Epidermal melanocyte (primary cell): Measurements from ENCODE around the gene PRCD.
A peak's percentile ranks its signal among the peaks of the same experiment; 100 is the strongest.
"Not testable (repeated sequence)": the region's sequence is repeated elsewhere in the genome, so short reads cannot be mapped to it uniquely, and the experiment has no call there.

Experiments used
- DNase-seq: peaks from one replicate; pipeline ENCODE4 v3.0.0; 2011; ENCODE audit warnings: low spot score; ENCODE audit not compliant: insufficient read length

The PRCD gene

GRCh38 chr17:76504117-76504516 is 35.7 kb upstream of the PRCD start:
- DNase-seq = no peak

- DNase-seq = peak; percentile 77
Measured at GRCh38 chr17:76506408-76507345, 33.2 kb upstream of the PRCD start.

- DNase-seq = not testable (repeated sequence)
Measured at GRCh38 chr17:76508472-76509063, 31.3 kb upstream of the PRCD start.

GRCh38 chr17:76510831-76511244 is 29.0 kb upstream of the PRCD start:
- DNase-seq = no peak

- no peak for DNase-seq
Measured at GRCh38 chr17:76511668-76512365, 28.0 kb upstream of the PRCD start.

GRCh38 chr17:76512366-76513305 is 27.2 kb upstream of the PRCD start:
- DNase-seq = no peak

- DNase-seq = no peak
Measured at GRCh38 chr17:76513306-76513692, 26.5 kb upstream of the PRCD start.

GRCh38 chr17:76514355-76514754 is 25.5 kb upstream of the PRCD start:
- DNase-seq = not testable (repeated sequence)

GRCh38 chr17:76515274-76515949 is 24.4 kb upstream of the PRCD start:
- no peak for DNase-seq

- no peak for DNase-seq
Measured at GRCh38 chr17:76517638-76518038, 22.2 kb upstream of the PRCD start.

- DNase-seq = no peak
Measured at GRCh38 chr17:76519048-76519966, 20.5 kb upstream of the PRCD start.

GRCh38 chr17:76521262-76521661 is 18.6 kb upstream of the PRCD start:
- DNase-seq = no peak

- DNase-seq = not testable (repeated sequence)
Measured at GRCh38 chr17:76521683-76522082, 18.2 kb upstream of the PRCD start.

GRCh38 chr17:76523084-76524037 is 16.5 kb upstream of the PRCD start:
- DNase-seq = peak; percentile 64

- no peak for DNase-seq
Measured at GRCh38 chr17:76524598-76525512, 15.0 kb upstream of the PRCD start.

- not testable (repeated sequence) for DNase-seq
Measured at GRCh38 chr17:76525513-76525833, 14.4 kb upstream of the PRCD start.

GRCh38 chr17:76527016-76527415 is 12.8 kb upstream of the PRCD start:
- not testable (repeated sequence) for DNase-seq
